ENCODE measurements around the gene OCRL. TPM values are rescaled to one million over a fixed set of nuclear protein-coding genes. Genes with fewer than 3 reads are reported as not detected.

The OCRL gene
- total RNA-seq, 1 experiment from 2014 or later = 18.1 TPM

- Histone ChIP-seq H3K27me3 (replicated peaks) (no peaks in the 10 kb centered on the region), H3K4me3 (no peak overlapping the region), H3K4me1 (replicated peaks) (peaks cover 2% of the 10 kb centered on the region), H3K36me3 (no peaks in the 10 kb centered on the region), H3K9me3 (replicated peaks) (no peaks in the 10 kb centered on the region), H3K27ac (no peak overlapping the region)
- DNase-seq (ENCODE audit: low read depth in 1 of 2, low spot score in 2 of 2) = no peak
These were observed 69.3 kb downstream of the OCRL start for GRCh38 chrX:129609395-129609794.

- no peaks in the 10 kb centered on the region for H3K9me3 ChIP-seq (replicated peaks)
- H3K4me1 ChIP-seq (replicated peaks) = no peaks in the 10 kb centered on the region
- no peaks in the 10 kb centered on the region for H3K36me3 ChIP-seq
- no peak for DNase-seq (ENCODE audit: low read depth in 1 of 2, low spot score in 2 of 2)
- H3K27me3 ChIP-seq (replicated peaks) = no peaks in the 10 kb centered on the region
- H3K4me3 ChIP-seq = no peak overlapping the region
- no peak overlapping the region for H3K27ac ChIP-seq
These were observed 72.3 kb downstream of the OCRL start for GRCh38 chrX:129612396-129612795.

- H3K36me3 ChIP-seq = no peaks in the 10 kb centered on the region
- no peaks in the 10 kb centered on the region for H3K27me3 ChIP-seq (replicated peaks)
- no peaks in the 10 kb centered on the region for H3K9me3 ChIP-seq (replicated peaks)
- H3K4me1 ChIP-seq (replicated peaks) = no peaks in the 10 kb centered on the region
- no peak for DNase-seq (ENCODE audit: low read depth in 1 of 2, low spot score in 2 of 2)
- no peak overlapping the region for H3K27ac ChIP-seq
- no peak overlapping the region for H3K4me3 ChIP-seq
These were observed 73.5 kb downstream of the OCRL start for GRCh38 chrX:129613596-129613995.

GRCh38 chrX:129614481-129615255 is 74.6 kb downstream of the OCRL start:
- Histone ChIP-seq H3K27ac (no peak overlapping the region), H3K36me3 (no peaks in the 10 kb centered on the region), H3K4me3 (no peak overlapping the region), H3K9me3 (replicated peaks) (no peaks in the 10 kb centered on the region), H3K27me3 (replicated peaks) (no peaks in the 10 kb centered on the region), H3K4me1 (replicated peaks) (no peaks in the 10 kb centered on the region)
- no peak for DNase-seq (ENCODE audit: low read depth in 1 of 2, low spot score in 2 of 2)

- no peak for DNase-seq (ENCODE audit: low read depth in 1 of 2, low spot score in 2 of 2)
- Histone ChIP-seq H3K27ac (no peak overlapping the region), H3K9me3 (replicated peaks) (no peaks in the 10 kb centered on the region), H3K4me1 (replicated peaks) (peaks cover 4% of the 10 kb centered on the region), H3K27me3 (replicated peaks) (no peaks in the 10 kb centered on the region), H3K4me3 (no peak overlapping the region), H3K36me3 (no peaks in the 10 kb centered on the region)
These were observed 77.4 kb downstream of the OCRL start for GRCh38 chrX:129617420-129617819.

GRCh38 chrX:129618997-129619396 is 78.9 kb downstream of the OCRL start:
- Histone ChIP-seq H3K27me3 (replicated peaks) (no peaks in the 10 kb centered on the region), H3K4me3 (no peak overlapping the region), H3K4me1 (replicated peaks) (peaks cover 17% of the 10 kb centered on the region), H3K9me3 (replicated peaks) (no peaks in the 10 kb centered on the region), H3K27ac (no peak overlapping the region), H3K36me3 (no peaks in the 10 kb centered on the region)
- no peak for DNase-seq (ENCODE audit: low read depth in 1 of 2, low spot score in 2 of 2)

GRCh38 chrX:129622757-129623301 is 82.8 kb downstream of the OCRL start:
- Histone ChIP-seq H3K9me3 (replicated peaks) (no peaks in the 10 kb centered on the region), H3K27ac (peak overlapping the region; percentile 78), H3K4me3 (no peak overlapping the region), H3K36me3 (no peaks in the 10 kb centered on the region), H3K27me3 (replicated peaks) (no peaks in the 10 kb centered on the region), H3K4me1 (replicated peaks) (peaks cover 28% of the 10 kb centered on the region)
- peak; percentile 85 to 87 for DNase-seq (ENCODE audit: low read depth in 1 of 2, low spot score in 2 of 2)

- Histone ChIP-seq H3K4me3 (no peak overlapping the region), H3K27ac (no peak overlapping the region), H3K36me3 (no peaks in the 10 kb centered on the region), H3K9me3 (replicated peaks) (no peaks in the 10 kb centered on the region), H3K4me1 (replicated peaks) (peaks cover 28% of the 10 kb centered on the region), H3K27me3 (replicated peaks) (no peaks in the 10 kb centered on the region)
- no peak for DNase-seq (ENCODE audit: low read depth in 1 of 2, low spot score in 2 of 2)
These were observed 86.0 kb downstream of the OCRL start for GRCh38 chrX:129626026-129626425.

- DNase-seq (ENCODE audit: low read depth in 1 of 2, low spot score in 2 of 2) = no peak
- H3K4me1 ChIP-seq (replicated peaks) = peaks cover 11% of the 10 kb centered on the region
- no peaks in the 10 kb centered on the region for H3K36me3 ChIP-seq
- H3K27me3 ChIP-seq (replicated peaks) = no peaks in the 10 kb centered on the region
- no peak overlapping the region for H3K4me3 ChIP-seq
- H3K27ac ChIP-seq = no peak overlapping the region
- no peaks in the 10 kb centered on the region for H3K9me3 ChIP-seq (replicated peaks)
These were observed 89.8 kb downstream of the OCRL start for GRCh38 chrX:129629837-129630236.

- Histone ChIP-seq H3K27ac (no peak overlapping the region), H3K9me3 (replicated peaks) (no peaks in the 10 kb centered on the region), H3K4me1 (replicated peaks) (no peaks in the 10 kb centered on the region), H3K4me3 (no peak overlapping the region), H3K36me3 (no peaks in the 10 kb centered on the region), H3K27me3 (replicated peaks) (no peaks in the 10 kb centered on the region)
- no peak for DNase-seq (ENCODE audit: low read depth in 1 of 2, low spot score in 2 of 2)
These were observed 91.8 kb downstream of the OCRL start for GRCh38 chrX:129631849-129632248.

GRCh38 chrX:129632443-129632842 is 92.4 kb downstream of the OCRL start:
- Histone ChIP-seq H3K36me3 (no peaks in the 10 kb centered on the region), H3K9me3 (replicated peaks) (no peaks in the 10 kb centered on the region), H3K4me3 (no peak overlapping the region), H3K4me1 (replicated peaks) (peaks cover 2% of the 10 kb centered on the region; the same call in 1 of the 2 replicates), H3K27ac (no peak overlapping the region), H3K27me3 (replicated peaks) (no peaks in the 10 kb centered on the region)
- no peak for DNase-seq (ENCODE audit: low read depth in 1 of 2, low spot score in 2 of 2)

GRCh38 chrX:129634541-129634940 is 94.5 kb downstream of the OCRL start:
- DNase-seq (ENCODE audit: low read depth in 1 of 2, low spot score in 2 of 2) = no peak
- Histone ChIP-seq H3K27me3 (replicated peaks) (no peaks in the 10 kb centered on the region), H3K4me1 (replicated peaks) (peaks cover 5% of the 10 kb centered on the region; the same call in 1 of the 2 replicates), H3K9me3 (replicated peaks) (no peaks in the 10 kb centered on the region), H3K27ac (no peak overlapping the region), H3K36me3 (no peaks in the 10 kb centered on the region), H3K4me3 (no peak overlapping the region)

- Histone ChIP-seq H3K4me1 (replicated peaks) (peaks cover 5% of the 10 kb centered on the region; the same call in 1 of the 2 replicates), H3K27me3 (replicated peaks) (no peaks in the 10 kb centered on the region), H3K9me3 (replicated peaks) (no peaks in the 10 kb centered on the region), H3K27ac (no peak overlapping the region), H3K4me3 (no peak overlapping the region), H3K36me3 (no peaks in the 10 kb centered on the region)
- DNase-seq (ENCODE audit: low read depth in 1 of 2, low spot score in 2 of 2) = no peak
These were observed 96.2 kb downstream of the OCRL start for GRCh38 chrX:129636175-129636681.

Data from SJSA1 (cell line).